Activated CD8-positive, alpha-beta T cell treated with anti-CD3 and anti-CD28 coated beads for 36 hours (primary cell): Measurements from ENCODE around the gene ERC2. TPM values are rescaled to one million over a fixed set of nuclear protein-coding genes. Genes with fewer than 3 reads are reported as not detected.

Experiments
- ATAC-seq: fragments of 200-7000 bp; cut with Tn5 transposase; one replicate; pipeline ENCODE4 v1.10.0; 2021; ENCODE audit warnings: mild to moderate bottlenecking, moderate library complexity
- CTCF ChIA-PET: fragments of 350-600 bp; sonication (Branson Sonifier 250); formaldehyde crosslinking; loops from one replicate; lab custom pipeline; 2021; ENCODE audit warnings: antibody characterized with exemption; lab: Charles Lee
- POLR2A ChIA-PET: fragments of 350-600 bp; sonication (Branson Sonifier 250); formaldehyde crosslinking; loops from one replicate; lab custom pipeline; 2021; ENCODE audit warnings: antibody characterized with exemption; lab: Charles Lee
- DNase-seq: peaks from one replicate; pipeline ENCODE4 v3.0.0-alpha.2; 2020
- H3K27ac Mint-ChIP-seq: one replicate; pipeline ENCODE4 v1.8.0; 2021; ENCODE audit warnings: mild to moderate bottlenecking, mixed read lengths
- H3K27me3 Mint-ChIP-seq: one replicate; pipeline ENCODE4 v1.8.0; 2021; ENCODE audit warnings: mixed read lengths
- H3K36me3 Mint-ChIP-seq: one replicate; pipeline ENCODE4 v1.8.0; 2021; ENCODE audit warnings: low read depth, mixed read lengths
- H3K4me1 Mint-ChIP-seq: one replicate; pipeline ENCODE4 v1.8.0; 2021; ENCODE audit warnings: low read depth, mixed read lengths
- H3K4me3 Mint-ChIP-seq: one replicate; pipeline ENCODE4 v1.8.0; 2021; ENCODE audit warnings: mild to moderate bottlenecking, moderate library complexity, mixed read lengths
- H3K9me3 Mint-ChIP-seq: one replicate; pipeline ENCODE4 v1.8.0; 2021; ENCODE audit warnings: mixed read lengths
- CTCF ChIP-seq: fragments of 200-600 bp; IDR thresholded peaks from one replicate; pipeline ENCODE4 v1.8.0; 2022; ENCODE audit warnings: antibody characterized with exemption, mild to moderate bottlenecking
- intact Hi-C: fragments of 100-400 bp; cut with micrococcal nuclease; formaldehyde crosslinking; loops from one replicate; pipeline ENCODE4 v1.10.0; 2022
- total RNA-seq, 2 experiments: library from RNA; stranded (reverse); gene quantifications; one replicate each; pipeline ENCODE4 v1.2.3, GENCODE V29; 2021

Gene ERC2
- total RNA-seq, 2 experiments from 2014 or later: 0.18 to 0.52 TPM

- intact Hi-C loops: no loop called here
- H3K36me3 Mint-ChIP-seq: no peaks in the 10 kb centered on the region
- H3K27me3 Mint-ChIP-seq: peaks cover 6% of the 10 kb centered on the region
- no peak overlapping the region for H3K4me3 Mint-ChIP-seq
- no peak for DNase-seq
- CTCF ChIA-PET: no interaction called here
- H3K27ac Mint-ChIP-seq: no peak overlapping the region
- H3K9me3 Mint-ChIP-seq: no peaks in the 10 kb centered on the region
- no peak for ATAC-seq
- H3K4me1 Mint-ChIP-seq: no peaks in the 10 kb centered on the region
- POLR2A ChIA-PET: no interaction called here
- TF ChIP-seq CTCF: no peak
Measured at GRCh38 chr3:56443372-56443771, 24.9 kb downstream of the ERC2 start.

GRCh38 chr3:56428667-56429066, 39.6 kb downstream of the ERC2 start:
- no peak for TF ChIP-seq CTCF
- CTCF ChIA-PET: no interaction called here

DNA sequence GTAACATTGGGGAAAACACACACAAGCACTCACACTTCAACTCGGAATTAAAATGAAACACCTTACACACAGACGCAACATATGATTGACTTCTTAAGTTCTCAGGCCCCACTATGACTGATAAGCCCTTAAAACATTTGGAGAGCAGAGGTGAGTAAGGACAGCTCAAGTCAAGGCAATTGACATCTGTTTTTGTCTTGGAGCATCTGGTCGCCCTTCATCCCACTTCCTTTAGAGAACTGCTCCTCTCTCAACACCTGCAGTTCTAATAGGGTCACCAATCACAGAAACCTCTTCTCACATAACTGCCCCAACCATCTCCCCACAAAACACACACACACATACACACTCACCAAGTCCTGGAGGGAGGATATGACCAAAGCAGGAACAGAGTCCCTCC, 43.4 kb downstream of the ERC2 start:
- no peak overlapping the region for H3K4me3 Mint-ChIP-seq
- ATAC-seq: no peak
- H3K9me3 Mint-ChIP-seq: peaks cover 2% of the 10 kb centered on the region
- no peak for TF ChIP-seq CTCF
- no peak for DNase-seq
- no peaks in the 10 kb centered on the region for H3K4me1 Mint-ChIP-seq
- H3K36me3 Mint-ChIP-seq: no peaks in the 10 kb centered on the region
- POLR2A ChIA-PET: no interaction called here
- intact Hi-C loops: no loop called here
- no peak overlapping the region for H3K27ac Mint-ChIP-seq
- CTCF ChIA-PET: no interaction called here
- peaks cover 8% of the 10 kb centered on the region for H3K27me3 Mint-ChIP-seq

More at GRCh38 chr3:56428667-56429066, 39.6 kb downstream of the ERC2 start:
- Mint-ChIP-seq H3K27me3 (peaks cover 6% of the 10 kb centered on the region), H3K4me3 (no peak overlapping the region), H3K27ac (no peak overlapping the region), H3K4me1 (no peaks in the 10 kb centered on the region), H3K9me3 (peaks cover 2% of the 10 kb centered on the region), H3K36me3 (no peaks in the 10 kb centered on the region)
- ATAC-seq: no peak
- intact Hi-C loops: no loop called here
- no peak for DNase-seq
- POLR2A ChIA-PET: no interaction called here

DNA sequence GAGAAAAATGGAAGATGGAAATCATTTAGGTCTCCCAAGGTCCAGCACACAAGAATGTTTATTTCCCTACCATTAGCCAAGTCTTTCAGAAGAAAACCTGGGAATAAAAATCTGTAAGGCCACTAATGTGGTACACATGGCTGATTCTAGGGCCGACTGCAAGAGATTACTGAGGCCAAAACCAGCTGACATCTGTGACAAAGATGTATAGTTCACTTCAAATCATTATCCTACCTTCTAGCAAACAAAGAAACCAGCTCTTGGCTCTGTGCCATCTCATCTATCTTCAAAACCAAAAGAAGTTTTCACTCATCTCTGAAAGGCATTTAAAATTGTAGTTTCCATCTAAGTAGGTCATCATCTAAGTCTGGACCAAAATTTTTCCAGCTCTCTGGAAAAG, 43.9 kb downstream of the ERC2 start:
- intact Hi-C loops: no loop called here
- Mint-ChIP-seq H3K27me3 (peaks cover 8% of the 10 kb centered on the region), H3K4me1 (no peaks in the 10 kb centered on the region), H3K9me3 (peaks cover 2% of the 10 kb centered on the region), H3K36me3 (no peaks in the 10 kb centered on the region), H3K4me3 (no peak overlapping the region), H3K27ac (no peak overlapping the region)
- DNase-seq: no peak
- CTCF ChIA-PET: no interaction called here
- no peak for ATAC-seq
- no peak for TF ChIP-seq CTCF
- POLR2A ChIA-PET: interaction anchor here (0.9 kb wide), 1 partner anchor 68 kb away, joined by 4 read pairs; no protein-coding TSS in a partner anchor

DNA sequence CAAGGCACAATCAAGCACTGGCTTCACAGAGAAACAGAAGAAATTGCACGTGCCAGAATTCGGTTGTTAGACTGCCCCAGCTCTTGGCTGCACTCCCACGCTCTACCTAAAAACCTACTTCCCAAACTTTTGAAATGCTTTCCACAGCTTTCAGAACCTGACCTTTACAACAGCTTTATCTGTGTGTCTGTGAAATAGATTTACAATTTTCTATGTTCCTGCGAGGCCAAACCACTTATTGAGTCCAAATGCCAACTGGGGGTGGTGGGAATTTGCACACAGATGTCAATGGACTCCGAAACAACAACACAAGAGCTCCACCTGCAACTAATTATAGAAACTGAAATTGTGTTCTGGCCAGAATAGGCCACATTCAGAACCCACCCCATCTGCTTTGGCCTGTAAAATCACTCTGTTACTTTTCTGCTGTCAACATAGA, 44.6 kb downstream of the ERC2 start:
- intact Hi-C loops: no loop called here
- H3K27ac Mint-ChIP-seq: no peak overlapping the region
- CTCF ChIA-PET: no interaction called here

More for the DNA sequence above, 44.6 kb downstream of the ERC2 start:
- H3K4me3 Mint-ChIP-seq: no peak overlapping the region
- peaks cover 2% of the 10 kb centered on the region for H3K9me3 Mint-ChIP-seq
- no peaks in the 10 kb centered on the region for H3K36me3 Mint-ChIP-seq
- H3K27me3 Mint-ChIP-seq: peaks cover 8% of the 10 kb centered on the region
- POLR2A ChIA-PET: interaction anchor here (0.9 kb wide), 1 partner anchor 67 kb away, joined by 4 read pairs; no protein-coding TSS in a partner anchor
- no peak for DNase-seq
- H3K4me1 Mint-ChIP-seq: no peaks in the 10 kb centered on the region
- TF ChIP-seq CTCF: no peak
- ATAC-seq: no peak
